KMS-11 (cell line): ENCODE measurements around the gene MRPL42.
"Not testable (repeated sequence)": the region's sequence is repeated elsewhere in the genome, so short reads cannot be mapped to it uniquely, and the experiment has no call there.

Experiments
- H2AFZ ChIP-seq: fragments of 200-600 bp; sonication (generic); 2 replicates; pipeline ENCODE4 v1.6.1; 2016; ENCODE audit warnings: antibody characterized with exemption, mixed run types, low read depth
- H3K27ac ChIP-seq: fragments of 200-600 bp; sonication (generic); 2 replicates; pipeline ENCODE4 v1.6.1; 2016; ENCODE audit warnings: mild to moderate bottlenecking, mixed run types
- H3K27me3 ChIP-seq: fragments of 200-600 bp; sonication (generic); 2 replicates; pipeline ENCODE4 v1.6.1; 2017; ENCODE audit warnings: mild to moderate bottlenecking, low read depth, mixed run types, moderate library complexity; ENCODE audit not compliant: insufficient read depth
- H3K36me3 ChIP-seq: fragments of 200-600 bp; sonication (generic); 2 replicates; pipeline ENCODE4 v1.6.1; 2017; ENCODE audit warnings: mild to moderate bottlenecking, mixed run types; ENCODE audit not compliant: insufficient read depth
- H3K4me1 ChIP-seq: fragments of 200-600 bp; sonication (generic); 2 replicates; pipeline ENCODE4 v1.6.1; 2016; ENCODE audit warnings: mild to moderate bottlenecking, low read depth, mixed run types; ENCODE audit not compliant: poor library complexity, severe bottlenecking
- H3K4me2 ChIP-seq: fragments of 200-600 bp; sonication (generic); 2 replicates; pipeline ENCODE4 v1.7.0; 2016; ENCODE audit warnings: mild to moderate bottlenecking, mixed run types
- H3K4me3 ChIP-seq: fragments of 200-600 bp; sonication (generic); IDR thresholded peaks from 2 replicates; pipeline ENCODE4 v1.6.1; 2017; ENCODE audit warnings: low read depth, low read length, mixed read lengths; ENCODE audit not compliant: insufficient read depth
- H3K79me2 ChIP-seq: fragments of 200-600 bp; sonication (generic); 2 replicates; pipeline ENCODE4 v1.6.1; 2016; ENCODE audit warnings: low read depth, mixed run types; ENCODE audit not compliant: insufficient read depth
- H3K9ac ChIP-seq: fragments of 200-600 bp; sonication (generic); 2 replicates; pipeline ENCODE4 v1.6.1; 2016; ENCODE audit warnings: mild to moderate bottlenecking, mixed run types
- H4K20me1 ChIP-seq: fragments of 200-600 bp; sonication (generic); 2 replicates; pipeline ENCODE4 v1.6.1; 2016; ENCODE audit warnings: mild to moderate bottlenecking, mixed run types; ENCODE audit not compliant: insufficient read depth
- CTCF ChIP-seq: fragments of 200-600 bp; sonication (generic); conservative IDR thresholded peaks from 2 replicates; pipeline ENCODE4 v1.6.1; 2017; ENCODE audit warnings: low read depth, mild to moderate bottlenecking, antibody characterized with exemption, low read length, moderate library complexity, mixed read lengths

MRPL42 gene

GRCh38 chr12:93429852-93430251 is 37.5 kb upstream of the MRPL42 start:
- no peak overlapping the region for H2AFZ ChIP-seq
- H3K9ac ChIP-seq, result no peak overlapping the region
- peaks cover 96% of the 10 kb centered on the region for H3K79me2 ChIP-seq
- peaks cover 58% of the 10 kb centered on the region for H3K4me1 ChIP-seq
- peaks cover 61% of the 10 kb centered on the region for H4K20me1 ChIP-seq
- H3K36me3 ChIP-seq, result no peaks in the 10 kb centered on the region
- no peak for TF ChIP-seq CTCF
- H3K27ac ChIP-seq, result no peak overlapping the region
- H3K27me3 ChIP-seq, result no peaks in the 10 kb centered on the region
- no peak overlapping the region for H3K4me3 ChIP-seq
- H3K4me2 ChIP-seq, result no peak overlapping the region

- Histone ChIP-seq H3K36me3 (no peaks in the 10 kb centered on the region), H3K4me2 (no peak overlapping the region), H3K27me3 (no peaks in the 10 kb centered on the region), H4K20me1 (peaks cover 57% of the 10 kb centered on the region), H3K4me3 (no peak overlapping the region), H2AFZ (no peak overlapping the region), H3K79me2 (peaks cover 96% of the 10 kb centered on the region), H3K27ac (no peak overlapping the region), H3K4me1 (peaks cover 58% of the 10 kb centered on the region), H3K9ac (no peak overlapping the region)
- TF ChIP-seq CTCF, result no peak
Measured at GRCh38 chr12:93430280-93430679, 37.0 kb upstream of the MRPL42 start.

- H4K20me1 ChIP-seq, result peaks cover 64% of the 10 kb centered on the region
- H3K4me2 ChIP-seq, result not testable (repeated sequence)
Measured at GRCh38 chr12:93432031-93432430, 35.3 kb upstream of the MRPL42 start.

DNA sequence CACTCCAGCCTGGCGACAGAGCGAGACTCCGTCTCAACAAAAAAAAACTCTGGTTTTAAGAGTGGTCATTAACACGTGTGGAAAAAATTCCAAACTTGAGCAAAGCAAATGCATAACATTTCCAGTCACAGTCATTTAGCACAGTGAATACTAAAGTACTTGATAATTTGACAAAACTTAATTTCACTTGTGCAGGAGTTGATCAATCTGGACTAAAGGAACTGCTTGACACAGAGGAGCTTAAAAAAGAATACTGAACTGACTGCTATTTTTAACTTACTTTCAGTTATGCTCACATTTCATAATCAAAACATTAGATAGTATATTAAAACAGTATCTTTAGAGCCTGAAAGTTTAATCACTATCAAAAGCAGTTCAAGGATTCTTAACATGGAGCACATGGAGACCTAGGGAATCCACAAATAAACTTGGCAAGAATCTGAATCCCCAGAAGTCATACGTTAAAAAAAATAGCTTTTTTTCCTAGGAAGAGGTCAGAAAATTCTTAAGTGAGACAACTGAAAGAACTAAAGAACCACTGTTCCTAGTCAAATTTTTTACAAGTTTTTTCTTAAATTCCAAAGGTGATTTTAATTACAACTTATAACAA is 33.0 kb upstream of the MRPL42 start:
- no peak for TF ChIP-seq CTCF
- no peaks in the 10 kb centered on the region for H3K36me3 ChIP-seq
- peaks cover 96% of the 10 kb centered on the region for H3K79me2 ChIP-seq
- H3K4me2 ChIP-seq, result peak overlapping the region; percentile 48
- no peak overlapping the region for H2AFZ ChIP-seq
- no peaks in the 10 kb centered on the region for H3K27me3 ChIP-seq
- H3K9ac ChIP-seq, result no peak overlapping the region
- no peak overlapping the region for H3K27ac ChIP-seq
- peaks cover 67% of the 10 kb centered on the region for H3K4me1 ChIP-seq
- H4K20me1 ChIP-seq, result peaks cover 63% of the 10 kb centered on the region
- H3K4me3 ChIP-seq, result no peak overlapping the region

More at GRCh38 chr12:93432031-93432430, 35.3 kb upstream of the MRPL42 start:
- not testable (repeated sequence) for H2AFZ ChIP-seq, H3K9ac ChIP-seq, H3K36me3 ChIP-seq, H3K4me3 ChIP-seq, H3K27ac ChIP-seq, H3K27me3 ChIP-seq
- H3K79me2 ChIP-seq, result peaks cover 96% of the 10 kb centered on the region
- H3K4me1 ChIP-seq, result peaks cover 58% of the 10 kb centered on the region

GRCh38 chr12:93438266-93439050 is 28.9 kb upstream of the MRPL42 start:
- no peak for TF ChIP-seq CTCF
- Histone ChIP-seq H3K36me3 (no peaks in the 10 kb centered on the region), H3K27ac (no peak overlapping the region), H3K4me3 (no peak overlapping the region), H2AFZ (no peak overlapping the region), H3K4me1 (peaks cover 74% of the 10 kb centered on the region), H4K20me1 (peaks cover 62% of the 10 kb centered on the region), H3K79me2 (peaks cover 80% of the 10 kb centered on the region), H3K4me2 (peak overlapping the region; percentile 0; the same call in 1 of the 2 replicates), H3K27me3 (no peaks in the 10 kb centered on the region), H3K9ac (no peak overlapping the region)
